CD14-positive monocyte (primary cell): ENCODE results near the gene ACER2. TPM values are rescaled to one million over a fixed set of nuclear protein-coding genes. Genes with fewer than 3 reads are reported as not detected.

Experiments
- DNase-seq, 3 donors: peaks; one replicate each; pipeline ENCODE4 v3.0.0-alpha.2; 2011 to 2022
- H2AFZ ChIP-seq: 2 replicates; pipeline ENCODE4 v1.6.0; 2012; ENCODE audit warnings: mild to moderate bottlenecking, low read depth, low read length, inconsistent platforms; ENCODE audit not compliant: insufficient read depth, poor library complexity, severe bottlenecking
- H3K27ac ChIP-seq, 2 donors: 1 replicate in 1 of 2; 2 replicates in 1 of 2; pipeline ENCODE4 v1.5.1; 2012 to 2013; ENCODE audit warnings: low read length in 2 of 2, control low read depth in 1 of 2, inconsistent platforms in 1 of 2, low read depth in 1 of 2, mild to moderate bottlenecking in 1 of 2
- H3K27me3 ChIP-seq, 2 donors: one replicate each; pipeline versions ENCODE4 v1.6.0 to v1.6.1; 2011 to 2013; ENCODE audit warnings: low read length in 2 of 2; ENCODE audit not compliant: control insufficient read depth in 2 of 2, insufficient read depth in 2 of 2
- H3K36me3 ChIP-seq, 2 donors: replicated peaks in 1 of 2; 1 replicate in 1 of 2; 2 replicates in 1 of 2; pipeline versions ENCODE4 v1.5.1 to v1.6.1; 2012 to 2013; ENCODE audit warnings: low read length in 2 of 2, control low read depth in 1 of 2, inconsistent platforms in 1 of 2, mild to moderate bottlenecking in 1 of 2; ENCODE audit not compliant: insufficient read depth in 2 of 2, control insufficient read depth in 1 of 2
- H3K4me1 ChIP-seq, 2 donors: 1 replicate in 1 of 2; 2 replicates in 1 of 2; pipeline versions ENCODE4 v1.5.1 to v1.6.1; 2012 to 2013; ENCODE audit warnings: low read length in 2 of 2, control low read depth in 1 of 2, inconsistent platforms in 1 of 2, mild to moderate bottlenecking in 1 of 2, moderate library complexity in 1 of 2; ENCODE audit not compliant: insufficient read depth in 2 of 2, control insufficient read depth in 1 of 2
- H3K4me2 ChIP-seq: replicated peaks from 2 replicates; pipeline ENCODE3; 2012; ENCODE audit warnings: low read length, moderate library complexity, mild to moderate bottlenecking; ENCODE audit not compliant: poor library complexity, severe bottlenecking; ENCODE audit errors: extremely low read depth
- H3K4me3 ChIP-seq, 3 experiments: fragments of 200-600 bp in 1 of 3; sonication (generic) in 1 of 3; replicated peaks in 1 of 3; 1 replicate in 2 of 3; 2 replicates in 1 of 3; pipeline ENCODE4 v1.5.1; 2011 to 2013; ENCODE audit warnings: low read length in 3 of 3, mild to moderate bottlenecking in 3 of 3, control low read depth in 2 of 3, low read depth in 2 of 3, inconsistent platforms in 1 of 3, moderate library complexity in 1 of 3
- H3K79me2 ChIP-seq: 2 replicates; pipeline ENCODE4 v1.6.0; 2012; ENCODE audit warnings: mild to moderate bottlenecking, control low read depth, inconsistent platforms, low read length, moderate library complexity; ENCODE audit not compliant: insufficient read depth
- H3K9ac ChIP-seq: 2 replicates; pipeline ENCODE4 v1.6.0; 2017; ENCODE audit warnings: low read length, mild to moderate bottlenecking; ENCODE audit not compliant: insufficient read depth, poor library complexity, severe bottlenecking
- H3K9me3 ChIP-seq, 2 donors: replicated peaks in 1 of 2; 1 replicate in 1 of 2; 2 replicates in 1 of 2; pipeline versions ENCODE4 v1.5.1 to v1.6.1; 2012 to 2013; ENCODE audit warnings: low read length in 2 of 2, control low read depth in 1 of 2; ENCODE audit not compliant: control insufficient read depth in 1 of 2, insufficient read depth in 1 of 2
- H4K20me1 ChIP-seq: 2 replicates; pipeline ENCODE4 v1.6.0; 2012; ENCODE audit warnings: mild to moderate bottlenecking, low read length, control low read depth, moderate library complexity; ENCODE audit not compliant: insufficient read depth
- H3K27ac Mint-ChIP-seq, 7 donors: one replicate each; pipeline ENCODE4 v1.8.0; 2020; ENCODE audit warnings: mild to moderate bottlenecking in 7 of 7, mixed read lengths in 7 of 7, moderate library complexity in 6 of 7, inconsistent platforms in 2 of 7
- H3K27me3 Mint-ChIP-seq, 3 donors: one replicate each; pipeline ENCODE4 v1.8.0; 2021 to 2022; ENCODE audit warnings: low read depth in 3 of 3, mild to moderate bottlenecking in 3 of 3, mixed read lengths in 3 of 3, moderate library complexity in 3 of 3, inconsistent platforms in 1 of 3
- H3K36me3 Mint-ChIP-seq, 2 donors: one replicate each; pipeline ENCODE4 v1.8.0; 2020; ENCODE audit warnings: mixed read lengths in 2 of 2, inconsistent platforms in 1 of 2, mild to moderate bottlenecking in 1 of 2
- H3K4me1 Mint-ChIP-seq: one replicate; pipeline ENCODE4 v1.8.0; 2020; ENCODE audit warnings: mild to moderate bottlenecking, mixed read lengths
- H3K4me3 Mint-ChIP-seq, 2 donors: one replicate each; pipeline ENCODE4 v1.8.0; 2020; ENCODE audit warnings: mild to moderate bottlenecking in 2 of 2, mixed read lengths in 2 of 2, moderate library complexity in 1 of 2
- H3K9me3 Mint-ChIP-seq, 7 donors: one replicate each; pipeline ENCODE4 v1.8.0; 2020 to 2022; ENCODE audit warnings: mixed read lengths in 7 of 7, mild to moderate bottlenecking in 6 of 7, moderate library complexity in 6 of 7, inconsistent platforms in 2 of 7
- CTCF ChIP-seq: fragments of 200-600 bp; IDR thresholded peaks from one replicate; pipeline ENCODE4 v1.8.0; 2022; ENCODE audit warnings: antibody characterized with exemption, mild to moderate bottlenecking
- intact Hi-C, 2 donors: fragments of 100-400 bp; cut with micrococcal nuclease; formaldehyde crosslinking; loops; one replicate each; pipeline versions ENCODE4 v1.15.0 to v1.15.1; 2023
- polyA plus RNA-seq, 3 donors: library from polyadenylated mRNA; depleted of rRNA in 1 of 3; unstranded in 2 of 3; stranded (reverse) in 1 of 3; fragments of 300-500 nt in 2 of 3; fragments of >200 nt in 1 of 3; fragmentation: Illumina TruSeq in 2 of 3; gene quantifications; 1 replicate in 2 of 3; 2 replicates in 1 of 3; pipeline ENCODE4 v1.2.3, GENCODE V29; 2012 to 2021

Gene ACER2
- polyA plus RNA-seq, 3 donors = 0.17 to 0.21 TPM; not detected in 1

GRCh38 chr9:19373527-19373926 is 35.3 kb upstream of the ACER2 start:
- peaks cover 7 to 8% of the 10 kb centered on the region in 2 donors for H3K4me1 ChIP-seq
- H3K4me1 Mint-ChIP-seq = peaks cover 14% of the 10 kb centered on the region
- no peak for DNase-seq
- no peaks in the 10 kb centered on the region for H3K9me3 ChIP-seq
- no peak overlapping the region for H3K4me3 ChIP-seq
- intact Hi-C loops = no loop called here
- no peak overlapping the region for H3K4me2 ChIP-seq
- H3K27ac Mint-ChIP-seq = no peak overlapping the region
- H3K27me3 Mint-ChIP-seq = no peaks in the 10 kb centered on the region
- no peaks in the 10 kb centered on the region for H3K27me3 ChIP-seq
- no peak overlapping the region for H3K9ac ChIP-seq
- H3K4me3 Mint-ChIP-seq = no peak overlapping the region
- no peak for TF ChIP-seq CTCF
- H3K36me3 Mint-ChIP-seq = peaks cover 59 to 74% of the 10 kb centered on the region in 2 donors
- peaks cover 71 to 95% of the 10 kb centered on the region in 2 donors for H3K36me3 ChIP-seq
- H4K20me1 ChIP-seq = peaks cover 14% of the 10 kb centered on the region
- H2AFZ ChIP-seq = no peak overlapping the region
- H3K27ac ChIP-seq = no peak overlapping the region
- peaks cover 9% of the 10 kb centered on the region for H3K79me2 ChIP-seq
- no peaks in the 10 kb centered on the region for H3K9me3 Mint-ChIP-seq

- Histone ChIP-seq H3K79me2 (peaks cover 24% of the 10 kb centered on the region), H3K36me3 (peaks cover 66 to 79% of the 10 kb centered on the region in 2 donors)
- peaks cover 52 to 70% of the 10 kb centered on the region in 2 donors for H3K36me3 Mint-ChIP-seq
Observed at GRCh38 chr9:19375538-19375937, 33.3 kb upstream of the ACER2 start.

More at GRCh38 chr9:19375538-19375937, 33.3 kb upstream of the ACER2 start:
- intact Hi-C loops = no loop called here
- H3K27ac ChIP-seq = no peak overlapping the region
- Mint-ChIP-seq H3K27ac (no peak overlapping the region), H3K27me3 (peaks cover 0 to 3% (median 0%) of the 10 kb centered on the region in 3 donors), H3K4me3 (no peak overlapping the region), H3K4me1 (peaks cover 26% of the 10 kb centered on the region), H3K9me3 (peaks cover 0 to 4% (median 0%) of the 10 kb centered on the region in 7 donors)
- H3K9ac ChIP-seq = no peak overlapping the region
- peaks cover 19 to 20% of the 10 kb centered on the region in 2 donors for H3K4me1 ChIP-seq
- no peak overlapping the region for H2AFZ ChIP-seq
- TF ChIP-seq CTCF = no peak
- H3K27me3 ChIP-seq = no peaks in the 10 kb centered on the region
- no peaks in the 10 kb centered on the region for H3K9me3 ChIP-seq
- H4K20me1 ChIP-seq = peaks cover 18% of the 10 kb centered on the region
- no peak overlapping the region for H3K4me3 ChIP-seq
- no peak for DNase-seq
- H3K4me2 ChIP-seq = no peak overlapping the region
